ENCODE data around the gene CRYBB1. TPM values are rescaled to one million over a fixed set of nuclear protein-coding genes. Genes with fewer than 3 reads are reported as not detected.

The CRYBB1 gene
- total and polyA plus RNA-seq, 9 donors = 0.26 to 1.4 (median 0.37) TPM; not detected in 2

DNA sequence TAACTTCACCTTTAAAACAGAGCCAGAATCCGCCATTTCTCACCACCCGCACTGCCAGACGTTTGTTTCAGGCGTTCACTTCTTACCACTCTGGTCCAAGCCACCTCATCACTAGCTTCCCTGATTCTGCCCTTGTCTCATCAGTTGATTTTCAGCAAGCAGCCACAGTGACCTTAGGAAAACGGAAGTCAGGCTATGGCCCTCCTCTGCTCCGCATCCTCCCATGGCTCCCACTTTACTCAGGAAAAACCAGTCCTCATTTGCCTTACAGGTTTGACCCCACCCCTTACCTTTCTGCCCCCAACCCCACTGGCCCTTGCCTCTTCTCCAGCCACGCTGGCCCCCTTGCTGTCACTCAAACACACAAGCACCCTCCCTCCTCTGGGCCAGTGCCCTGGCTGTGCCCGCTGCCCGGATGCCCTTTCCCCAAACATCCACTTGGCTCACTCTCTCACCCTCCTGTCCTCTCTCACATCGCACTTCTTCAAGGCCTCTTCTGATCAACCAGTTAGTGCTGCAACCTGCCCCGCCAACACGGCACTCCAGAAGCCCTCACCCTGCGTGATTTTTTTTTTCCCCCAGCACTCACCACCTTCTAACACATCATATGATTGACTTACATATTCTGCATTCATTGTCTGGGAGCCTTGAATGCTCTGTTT lies 46.8 kb downstream of the CRYBB1 start:
- Histone ChIP-seq H3K4me3 (no peak overlapping the region), H3K27me3 (no peaks in the 10 kb centered on the region), H3K4me1 (ENCODE audit: insufficient read depth) (no peaks in the 10 kb centered on the region), H3K36me3 (no peaks in the 10 kb centered on the region), H3K27ac (no peak overlapping the region), H3K9me3 (no peaks in the 10 kb centered on the region)
- DNase-seq = no peak
- intact Hi-C loops (cut with DNase I) = no loop called here
- TF ChIP-seq, protein P1, sequence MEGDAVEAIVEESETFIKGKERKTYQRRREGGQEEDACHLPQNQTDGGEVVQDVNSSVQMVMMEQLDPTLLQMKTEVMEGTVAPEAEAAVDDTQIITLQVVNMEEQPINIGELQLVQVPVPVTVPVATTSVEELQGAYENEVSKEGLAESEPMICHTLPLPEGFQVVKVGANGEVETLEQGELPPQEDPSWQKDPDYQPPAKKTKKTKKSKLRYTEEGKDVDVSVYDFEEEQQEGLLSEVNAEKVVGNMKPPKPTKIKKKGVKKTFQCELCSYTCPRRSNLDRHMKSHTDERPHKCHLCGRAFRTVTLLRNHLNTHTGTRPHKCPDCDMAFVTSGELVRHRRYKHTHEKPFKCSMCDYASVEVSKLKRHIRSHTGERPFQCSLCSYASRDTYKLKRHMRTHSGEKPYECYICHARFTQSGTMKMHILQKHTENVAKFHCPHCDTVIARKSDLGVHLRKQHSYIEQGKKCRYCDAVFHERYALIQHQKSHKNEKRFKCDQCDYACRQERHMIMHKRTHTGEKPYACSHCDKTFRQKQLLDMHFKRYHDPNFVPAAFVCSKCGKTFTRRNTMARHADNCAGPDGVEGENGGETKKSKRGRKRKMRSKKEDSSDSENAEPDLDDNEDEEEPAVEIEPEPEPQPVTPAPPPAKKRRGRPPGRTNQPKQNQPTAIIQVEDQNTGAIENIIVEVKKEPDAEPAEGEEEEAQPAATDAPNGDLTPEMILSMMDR (IDR thresholded peaks at IDR 0.05) = no peak
- no peak for TF ChIP-seq POLR2A (IDR thresholded peaks at IDR 0.05)
- no peak for TF ChIP-seq EP300 (IDR thresholded peaks at IDR 0.05)
- 89 to 91% (median 91%) methylated on average over 13 of the region's 13 CpGs for WGBS, 3 donors

DNA sequence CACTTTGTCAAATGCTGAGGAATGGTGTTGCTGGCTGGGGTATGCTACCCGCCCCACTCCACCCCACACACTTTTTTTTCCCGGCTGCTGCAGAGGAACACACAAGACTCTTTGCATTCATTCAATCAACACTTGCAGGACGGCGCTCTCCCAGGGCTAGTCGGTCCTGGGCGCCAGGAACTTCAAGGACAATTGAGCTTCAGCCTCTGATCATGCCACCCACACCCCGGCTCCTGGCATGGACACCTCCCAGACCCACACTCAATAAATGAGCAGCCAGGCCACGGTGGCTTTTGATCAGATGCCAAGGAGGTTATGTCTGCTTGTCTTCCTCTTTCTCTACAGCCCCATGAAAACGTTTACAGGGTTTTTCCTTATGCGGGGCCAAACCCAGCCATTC lies 47.7 kb downstream of the CRYBB1 start:
- Histone ChIP-seq H3K36me3 (no peaks in the 10 kb centered on the region), H3K9me3 (no peaks in the 10 kb centered on the region), H3K27me3 (no peaks in the 10 kb centered on the region), H3K4me1 (ENCODE audit: insufficient read depth) (no peaks in the 10 kb centered on the region), H3K4me3 (no peak overlapping the region), H3K27ac (no peak overlapping the region)
- TF ChIP-seq POLR2A (IDR thresholded peaks at IDR 0.05) = no peak
- intact Hi-C loops (cut with DNase I) = no loop called here
- WGBS, 3 donors = 32 to 35% (median 33%) methylated on average over 10 of the region's 10 CpGs
- no peak for DNase-seq

DNA sequence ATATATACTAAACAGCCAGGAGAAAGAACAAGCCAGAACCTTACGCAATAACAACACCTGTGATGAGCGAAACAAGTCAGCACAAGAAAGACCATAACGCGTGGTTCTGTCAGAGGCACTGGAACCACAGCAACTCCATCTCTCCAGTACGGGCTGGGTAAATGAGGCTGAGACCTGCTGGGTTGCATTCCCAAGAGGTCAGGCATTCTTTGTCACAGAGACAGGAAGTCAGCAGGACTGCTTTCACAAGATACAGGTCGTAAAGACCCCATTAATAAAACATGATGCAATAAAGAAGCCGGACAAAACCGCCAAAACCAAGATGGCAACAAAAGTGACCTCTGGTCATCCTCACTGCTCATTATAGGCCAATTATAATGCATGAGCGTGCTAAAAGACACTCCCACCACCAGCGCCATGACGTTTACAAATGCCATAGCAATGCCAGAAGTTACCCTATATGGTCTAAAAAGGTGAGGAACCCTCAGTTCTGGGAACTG lies 49.6 kb downstream of the CRYBB1 start:
- WGBS, 3 donors = 76 to 81% (median 78%) methylated on average over 11 of the region's 11 CpGs

DNA sequence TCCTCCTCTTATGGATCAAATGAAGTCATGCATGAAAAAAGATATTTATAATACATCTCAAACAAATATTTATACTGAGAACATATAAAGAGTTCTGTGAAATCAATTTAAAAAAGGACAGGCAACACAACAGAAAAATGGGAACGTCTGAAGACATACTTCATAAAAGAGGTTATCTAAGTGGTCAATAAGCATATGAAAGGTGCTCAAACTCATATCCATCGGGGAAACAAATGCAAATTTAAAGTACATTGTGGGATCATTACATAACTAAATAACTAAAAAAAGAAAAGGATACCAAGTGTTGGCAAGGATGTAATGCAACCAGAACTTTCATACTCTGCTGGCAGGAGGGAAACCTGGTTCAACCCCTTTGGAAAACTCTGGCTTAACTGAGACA lies 50.2 kb downstream of the CRYBB1 start:
- Histone ChIP-seq H3K4me3 (no peak overlapping the region), H3K27ac (no peak overlapping the region), H3K36me3 (no peaks in the 10 kb centered on the region), H3K9me3 (no peaks in the 10 kb centered on the region), H3K27me3 (no peaks in the 10 kb centered on the region), H3K4me1 (ENCODE audit: insufficient read depth) (no peaks in the 10 kb centered on the region)
- WGBS, 3 donors = 63 to 75% (median 65%) methylated on average over 2 of the region's 2 CpGs
- TF ChIP-seq EP300 (IDR thresholded peaks at IDR 0.05) (no peak), POLR2A (IDR thresholded peaks at IDR 0.05) (no peak)
- TF ChIP-seq, protein P1 (IDR thresholded peaks at IDR 0.05) = no peak
- intact Hi-C loops (cut with DNase I) = no loop called here
- DNase-seq = no peak

More for the DNA sequence above, 49.6 kb downstream of the CRYBB1 start:
- Histone ChIP-seq H3K27ac (no peak overlapping the region), H3K36me3 (no peaks in the 10 kb centered on the region), H3K4me3 (no peak overlapping the region), H3K9me3 (no peaks in the 10 kb centered on the region), H3K4me1 (ENCODE audit: insufficient read depth) (no peaks in the 10 kb centered on the region), H3K27me3 (no peaks in the 10 kb centered on the region)
- DNase-seq = no peak
- intact Hi-C loops (cut with DNase I) = no loop called here
- TF ChIP-seq POLR2A (IDR thresholded peaks at IDR 0.05) = no peak
- TF ChIP-seq, protein P1 (IDR thresholded peaks at IDR 0.05) = no peak
- TF ChIP-seq EP300 (IDR thresholded peaks at IDR 0.05) = no peak

DNA sequence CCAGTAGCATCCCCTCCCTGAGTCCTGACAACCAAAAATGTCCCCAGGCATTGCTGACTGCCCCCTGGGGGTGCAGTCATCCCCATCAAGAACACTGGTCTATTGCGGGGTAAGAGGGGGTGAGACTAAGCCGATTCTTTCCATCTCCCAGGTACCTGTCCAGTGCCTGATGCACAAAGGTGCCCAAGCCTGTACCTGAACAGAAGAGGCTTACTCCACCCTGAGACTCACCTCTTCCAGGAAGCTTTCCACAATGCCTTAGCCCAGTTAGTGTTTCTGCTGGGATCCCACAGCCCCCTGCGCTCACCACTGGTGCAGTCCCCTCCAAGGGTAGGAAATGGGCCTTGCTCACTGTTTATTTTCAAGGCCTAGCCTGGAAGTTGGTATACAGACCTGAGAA lies 50.8 kb downstream of the CRYBB1 start:
- no peaks in the 10 kb centered on the region for H3K9me3 ChIP-seq
- TF ChIP-seq POLR2A (IDR thresholded peaks at IDR 0.05) = no peak
- TF ChIP-seq EP300 (IDR thresholded peaks at IDR 0.05) = no peak
- TF ChIP-seq, protein P1 (IDR thresholded peaks at IDR 0.05) = no peak
- H3K4me3 ChIP-seq = no peak overlapping the region
- DNase-seq = no peak
- 93 to 97% (median 97%) methylated on average over 3 of the region's 3 CpGs for WGBS, 3 donors
- H3K27ac ChIP-seq = no peak overlapping the region
- no peaks in the 10 kb centered on the region for H3K4me1 ChIP-seq (ENCODE audit: insufficient read depth)
- no peaks in the 10 kb centered on the region for H3K27me3 ChIP-seq
- no peaks in the 10 kb centered on the region for H3K36me3 ChIP-seq
- intact Hi-C loops (cut with DNase I) = no loop called here
